Activated T-cell treated with anti-CD3 and anti-CD28 coated beads, Interleukin-2, amount 50 U/mL, for 4 hours (primary cell): Measurements from ENCODE around the gene REPS1. TPM values are rescaled to one million over a fixed set of nuclear protein-coding genes. Genes with fewer than 3 reads are reported as not detected.

Experiments
- ATAC-seq, 2 donors: fragments of 200-7000 bp; cut with Tn5 transposase; one replicate each; pipeline ENCODE4 v1.10.0; 2021
- DNase-seq: peaks from one replicate; pipeline ENCODE4 v3.0.0-alpha.2; 2020
- H3K27me3 Mint-ChIP-seq: one replicate; pipeline ENCODE4 v1.8.0; 2021; ENCODE audit warnings: low read depth, mixed read lengths
- H3K36me3 Mint-ChIP-seq: one replicate; pipeline ENCODE4 v1.8.0; 2022; ENCODE audit warnings: mixed read lengths; ENCODE audit not compliant: insufficient read depth
- H3K4me1 Mint-ChIP-seq: one replicate; pipeline ENCODE4 v1.8.0; 2021; ENCODE audit warnings: low read depth, mixed read lengths
- H3K4me3 Mint-ChIP-seq: one replicate; pipeline ENCODE4 v1.8.0; 2021; ENCODE audit warnings: mild to moderate bottlenecking, moderate library complexity, mixed read lengths
- H3K9me3 Mint-ChIP-seq: one replicate; pipeline ENCODE4 v1.8.0; 2021; ENCODE audit warnings: mixed read lengths
- total RNA-seq, 3 donors: library from RNA; stranded (reverse); gene quantifications; one replicate each; pipeline ENCODE4 v1.2.1, GENCODE V29; 2021

REPS1 gene
- total RNA-seq, 3 donors from 2014 or later, result 58.5 to 62.4 (median 58.6) TPM

DNA sequence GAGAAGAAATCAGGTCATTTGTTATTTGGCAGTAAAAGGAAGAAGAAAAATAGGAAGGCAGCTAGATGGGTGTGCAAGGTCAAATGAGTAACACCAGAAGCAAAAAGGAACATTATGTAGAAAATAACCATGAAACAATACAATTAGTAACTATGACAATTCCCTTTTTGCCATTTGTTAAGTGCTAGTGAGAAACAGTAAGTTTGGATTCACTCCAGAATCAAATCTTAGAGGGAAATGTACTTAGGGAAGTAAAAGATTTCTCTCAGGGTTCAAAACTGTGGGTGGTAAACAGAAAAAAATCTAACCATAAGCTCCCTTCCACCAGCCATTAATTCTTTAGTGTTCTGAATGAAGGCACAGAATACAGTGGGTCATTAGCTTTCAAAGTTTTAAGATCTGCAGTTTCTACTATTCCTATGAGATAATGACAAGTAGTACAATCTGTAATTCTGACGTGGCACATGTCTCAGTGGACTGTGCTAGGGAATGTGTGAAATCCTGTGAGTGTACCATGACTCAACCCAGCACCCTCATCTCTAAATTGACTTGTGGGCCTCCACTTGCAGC lies 17.1 kb downstream of the REPS1 start:
- H3K4me1 Mint-ChIP-seq, result peaks cover 81% of the 10 kb centered on the region
- no peaks in the 10 kb centered on the region for H3K27me3 Mint-ChIP-seq
- peak; percentile 91 to 97 for ATAC-seq
- DNase-seq, result no peak
- no peak overlapping the region for H3K4me3 Mint-ChIP-seq
- peaks cover 8% of the 10 kb centered on the region for H3K36me3 Mint-ChIP-seq
- no peaks in the 10 kb centered on the region for H3K9me3 Mint-ChIP-seq

DNA sequence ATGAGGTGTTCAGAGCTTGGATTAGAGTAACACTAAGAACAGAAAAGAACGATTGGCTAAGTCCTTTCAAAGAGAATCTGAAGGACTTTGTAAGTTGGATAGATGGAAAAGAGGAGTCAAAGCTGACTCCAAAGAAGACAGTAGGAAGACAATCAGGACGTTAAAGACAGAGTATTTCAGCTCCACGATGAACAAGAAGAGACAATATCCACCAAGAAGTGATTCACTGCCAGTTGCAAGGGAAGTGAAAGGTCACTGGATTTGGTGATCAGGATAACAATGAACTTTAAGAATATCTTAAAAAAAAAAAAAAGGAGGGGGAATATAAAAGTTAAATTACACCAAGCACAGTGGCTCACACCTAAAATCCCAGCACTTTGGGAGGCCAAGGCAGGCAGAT lies 17.9 kb downstream of the REPS1 start:
- Mint-ChIP-seq H3K36me3 (peaks cover 8% of the 10 kb centered on the region), H3K9me3 (no peaks in the 10 kb centered on the region), H3K27me3 (no peaks in the 10 kb centered on the region), H3K4me1 (peaks cover 81% of the 10 kb centered on the region), H3K4me3 (no peak overlapping the region)
- no peak for DNase-seq
- no peak for ATAC-seq

DNA sequence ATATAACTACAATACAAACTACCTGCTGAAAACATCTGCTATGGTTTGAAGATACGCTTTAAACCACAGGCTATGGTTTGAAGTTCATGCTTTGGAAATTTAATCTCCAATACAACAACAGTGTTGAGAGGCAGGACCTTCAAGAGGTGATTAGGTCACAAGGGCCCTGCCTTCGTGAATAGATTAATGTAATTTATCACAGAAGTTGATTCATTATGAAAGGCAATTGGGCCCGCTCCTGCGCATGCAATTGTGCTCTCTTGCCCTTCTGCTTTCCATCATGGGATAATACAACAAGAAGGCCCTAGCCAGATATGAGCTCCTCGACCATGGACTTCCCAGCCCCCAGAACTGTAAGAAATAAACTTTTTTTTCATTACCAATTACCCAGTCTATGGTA lies 21.2 kb downstream of the REPS1 start:
- peaks cover 53% of the 10 kb centered on the region for H3K4me1 Mint-ChIP-seq
- no peaks in the 10 kb centered on the region for H3K9me3 Mint-ChIP-seq
- H3K4me3 Mint-ChIP-seq, result no peak overlapping the region
- DNase-seq (no peak), ATAC-seq (no peak)
- H3K27me3 Mint-ChIP-seq, result no peaks in the 10 kb centered on the region
- H3K36me3 Mint-ChIP-seq, result peaks cover 8% of the 10 kb centered on the region

DNA sequence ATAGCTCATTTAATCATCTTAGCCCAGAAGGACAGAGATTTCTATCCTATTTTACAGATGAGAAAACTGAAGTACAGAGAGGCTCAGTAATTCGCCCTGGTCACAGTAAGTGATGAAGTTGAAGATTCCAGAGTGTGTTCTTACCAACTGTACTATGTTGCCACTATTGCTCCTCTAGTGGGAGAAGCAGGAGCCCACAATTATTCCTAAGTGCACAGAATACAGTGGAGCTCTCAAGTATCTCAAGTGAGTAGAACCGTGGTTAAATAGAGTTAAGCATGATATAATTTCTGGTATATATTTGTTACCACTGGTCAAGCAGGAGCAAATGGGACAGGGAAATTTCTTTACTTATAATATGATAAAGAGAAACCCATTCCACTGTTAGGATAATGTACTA lies 22.1 kb downstream of the REPS1 start:
- Mint-ChIP-seq H3K36me3 (peaks cover 8% of the 10 kb centered on the region), H3K27me3 (no peaks in the 10 kb centered on the region), H3K4me1 (peaks cover 47% of the 10 kb centered on the region), H3K4me3 (no peak overlapping the region), H3K9me3 (no peaks in the 10 kb centered on the region)
- DNase-seq (no peak), ATAC-seq (no peak)

DNA sequence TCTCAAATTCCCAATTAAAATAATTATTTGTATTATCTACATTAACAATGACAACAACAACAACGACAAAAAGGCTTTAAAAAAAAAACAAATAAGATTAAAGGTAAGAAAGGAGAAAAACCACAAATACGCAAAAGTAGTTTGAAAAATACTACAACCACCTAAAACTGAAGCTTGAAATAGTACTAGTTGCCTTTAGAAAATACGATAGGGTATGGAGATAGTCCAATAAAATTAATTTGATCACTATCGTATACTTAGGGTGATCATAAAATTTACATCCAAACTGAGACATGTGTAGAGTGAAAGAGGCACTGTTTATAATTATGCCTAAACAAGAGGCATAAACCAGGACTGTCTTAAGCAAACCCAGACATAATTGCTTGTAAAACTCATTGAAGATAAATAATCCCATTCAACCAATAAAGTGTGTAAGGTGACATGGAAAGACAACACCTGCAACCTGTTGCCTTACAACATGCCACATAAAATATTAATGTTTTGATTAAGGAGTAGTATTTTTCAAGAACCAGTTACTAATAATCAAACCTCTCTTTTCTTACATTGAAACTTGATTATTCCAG lies 22.7 kb downstream of the REPS1 start:
- Mint-ChIP-seq H3K36me3 (peaks cover 7% of the 10 kb centered on the region), H3K9me3 (no peaks in the 10 kb centered on the region), H3K27me3 (no peaks in the 10 kb centered on the region), H3K4me1 (peaks cover 44% of the 10 kb centered on the region), H3K4me3 (no peak overlapping the region)
- ATAC-seq (no peak), DNase-seq (no peak)

DNA sequence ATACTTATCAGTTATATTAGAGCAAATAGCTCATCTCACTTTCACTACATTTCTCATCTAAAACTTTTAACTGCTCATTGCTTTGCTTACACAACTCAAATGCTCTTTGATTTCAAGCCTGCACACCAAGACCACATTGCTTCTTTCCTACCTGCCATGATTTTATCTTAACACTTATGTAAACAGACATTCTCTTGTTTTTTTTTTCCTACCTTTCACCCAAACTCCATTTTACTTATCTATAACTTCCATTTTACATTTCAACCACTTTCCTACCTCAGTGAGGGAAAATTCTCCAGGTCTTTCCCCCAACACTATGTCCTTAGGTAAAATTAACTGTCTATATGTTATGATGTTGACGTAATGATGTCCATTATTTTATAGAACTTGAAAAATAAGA lies 24.0 kb downstream of the REPS1 start:
- Mint-ChIP-seq H3K9me3 (no peaks in the 10 kb centered on the region), H3K36me3 (peaks cover 4% of the 10 kb centered on the region), H3K4me3 (no peak overlapping the region), H3K4me1 (peaks cover 45% of the 10 kb centered on the region), H3K27me3 (no peaks in the 10 kb centered on the region)
- DNase-seq, result no peak
- no peak for ATAC-seq

DNA sequence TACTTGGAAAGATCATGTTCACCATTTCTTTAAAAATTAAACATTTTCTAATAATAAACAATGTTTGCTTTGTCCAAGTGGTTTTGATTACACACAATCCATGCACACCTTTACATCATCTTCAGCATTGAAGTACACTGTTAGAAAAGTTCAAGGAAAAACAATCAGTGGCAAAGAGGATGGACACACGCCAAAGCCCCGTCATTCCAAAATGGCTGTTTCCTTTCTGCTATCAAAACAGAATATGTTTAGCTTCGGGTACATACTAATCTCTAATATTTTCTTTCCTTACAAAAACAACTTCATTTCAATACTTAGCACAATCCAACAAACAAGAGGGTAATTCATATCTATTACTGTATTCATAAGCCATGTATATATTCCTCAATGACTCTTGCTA lies 24.5 kb downstream of the REPS1 start:
- DNase-seq (no peak), ATAC-seq (no peak)
- Mint-ChIP-seq H3K9me3 (no peaks in the 10 kb centered on the region), H3K4me3 (no peak overlapping the region), H3K36me3 (peaks cover 4% of the 10 kb centered on the region), H3K4me1 (peaks cover 46% of the 10 kb centered on the region), H3K27me3 (no peaks in the 10 kb centered on the region)

DNA sequence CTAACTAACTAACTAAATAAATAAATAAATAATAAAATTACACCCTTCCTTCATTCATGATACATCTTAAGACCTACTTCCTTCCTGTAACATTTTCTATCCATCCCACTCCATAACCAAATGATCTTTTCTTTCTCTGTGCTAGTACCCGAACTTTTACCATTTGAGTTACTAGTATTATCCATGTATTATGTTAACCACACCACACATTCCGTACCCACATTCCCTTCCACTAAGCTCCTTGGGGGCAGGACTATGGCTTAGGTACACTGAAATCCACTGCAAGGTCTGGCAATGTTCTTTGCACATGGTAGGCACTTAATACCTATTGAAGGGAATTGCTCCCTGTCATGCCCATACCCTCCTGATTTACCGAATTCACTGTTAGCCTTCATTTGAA lies 24.9 kb downstream of the REPS1 start:
- ATAC-seq (no peak), DNase-seq (no peak)
- Mint-ChIP-seq H3K4me3 (no peak overlapping the region), H3K36me3 (peaks cover 4% of the 10 kb centered on the region), H3K27me3 (no peaks in the 10 kb centered on the region), H3K9me3 (no peaks in the 10 kb centered on the region), H3K4me1 (peaks cover 47% of the 10 kb centered on the region)

DNA sequence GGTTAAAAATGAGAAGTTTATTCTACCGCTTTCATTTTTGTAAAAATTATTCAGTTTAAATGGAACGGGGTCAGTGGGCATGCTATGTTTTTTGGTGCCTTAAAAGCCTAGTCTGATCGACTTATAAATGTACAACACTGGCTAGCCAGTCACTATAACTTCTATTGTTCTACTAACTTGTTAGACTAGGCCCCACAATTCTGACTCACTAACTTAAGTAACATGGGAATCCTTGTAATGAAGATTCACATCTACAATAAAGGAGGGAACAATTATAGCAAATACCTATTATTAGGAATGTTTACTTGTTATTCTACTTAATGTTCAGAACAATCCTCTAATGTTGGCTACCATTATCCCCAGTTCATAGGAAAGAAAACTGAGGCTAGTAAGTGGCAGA lies 28.5 kb downstream of the REPS1 start:
- Mint-ChIP-seq H3K4me3 (no peak overlapping the region), H3K4me1 (peaks cover 51% of the 10 kb centered on the region), H3K36me3 (peaks cover 4% of the 10 kb centered on the region), H3K27me3 (no peaks in the 10 kb centered on the region), H3K9me3 (no peaks in the 10 kb centered on the region)
- ATAC-seq (no peak), DNase-seq (no peak)

DNA sequence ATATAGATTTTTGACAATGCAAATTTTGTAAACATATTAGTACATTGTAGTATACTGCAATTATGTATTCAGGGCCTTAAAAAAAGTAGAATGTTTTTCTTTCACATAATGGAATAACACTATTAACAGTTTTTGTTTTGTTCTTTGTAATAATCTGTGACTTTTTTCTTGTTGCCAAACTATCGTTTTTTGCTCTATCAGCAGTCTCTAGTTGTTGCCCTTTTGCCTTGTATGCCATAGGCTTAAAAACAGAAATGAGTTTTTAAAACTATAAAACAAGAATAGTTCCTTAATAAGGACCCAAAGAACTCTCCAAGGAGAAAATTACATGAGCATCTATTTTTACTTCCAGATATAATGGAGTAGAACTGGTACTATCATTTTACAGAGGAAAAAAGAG lies 29.5 kb downstream of the REPS1 start:
- ATAC-seq (no peak), DNase-seq (no peak)
- Mint-ChIP-seq H3K4me1 (peaks cover 55% of the 10 kb centered on the region), H3K9me3 (peaks cover 5% of the 10 kb centered on the region), H3K27me3 (no peaks in the 10 kb centered on the region), H3K36me3 (peaks cover 6% of the 10 kb centered on the region), H3K4me3 (no peak overlapping the region)

DNA sequence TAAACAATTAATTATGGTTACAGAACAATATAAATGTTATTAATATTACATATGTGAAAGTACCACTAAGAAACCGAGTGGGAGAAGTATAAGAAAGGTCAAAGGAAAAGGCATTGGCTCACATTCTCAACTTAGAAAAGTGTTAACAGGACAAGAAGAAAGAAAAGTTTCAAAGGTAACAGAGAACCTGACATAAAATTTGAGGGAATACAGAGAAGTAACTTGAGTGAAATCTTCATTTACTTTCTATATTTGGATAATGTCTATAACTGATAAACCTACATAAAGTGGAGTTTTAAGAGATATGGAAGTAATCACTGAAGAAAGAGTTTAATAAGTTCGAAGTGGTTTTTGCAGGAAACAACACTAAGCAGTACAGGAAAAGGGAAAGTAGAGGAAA lies 30.1 kb downstream of the REPS1 start:
- DNase-seq (no peak), ATAC-seq (no peak)
- H3K4me1 Mint-ChIP-seq, result peaks cover 62% of the 10 kb centered on the region
- peaks cover 7% of the 10 kb centered on the region for H3K36me3 Mint-ChIP-seq
- H3K9me3 Mint-ChIP-seq, result peaks cover 5% of the 10 kb centered on the region
- H3K27me3 Mint-ChIP-seq, result no peaks in the 10 kb centered on the region
- peak overlapping the region; percentile 9 for H3K4me3 Mint-ChIP-seq

DNA sequence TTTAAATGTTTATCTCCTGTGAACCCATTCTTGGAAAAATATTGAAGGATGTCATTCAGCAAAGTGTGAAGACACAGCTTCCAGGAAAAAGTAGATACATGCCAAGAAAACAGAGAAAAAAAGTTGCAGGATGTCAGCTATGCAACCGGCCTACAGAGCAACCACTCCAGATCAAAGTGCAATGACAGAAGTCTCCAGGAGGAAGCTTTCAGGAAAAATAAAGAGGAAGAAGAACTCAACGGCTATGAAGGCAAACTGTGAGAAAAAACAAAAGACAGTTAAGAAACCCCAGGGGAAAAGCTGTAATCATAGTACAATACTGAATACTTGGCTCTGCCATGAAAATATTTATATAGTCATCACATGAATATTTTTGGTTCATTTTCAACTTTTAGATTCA lies 30.6 kb downstream of the REPS1 start:
- ATAC-seq, result no peak
- H3K9me3 Mint-ChIP-seq, result peaks cover 5% of the 10 kb centered on the region
- H3K27me3 Mint-ChIP-seq, result no peaks in the 10 kb centered on the region
- peaks cover 7% of the 10 kb centered on the region for H3K36me3 Mint-ChIP-seq
- no peak for DNase-seq
- H3K4me3 Mint-ChIP-seq, result no peak overlapping the region
- peaks cover 64% of the 10 kb centered on the region for H3K4me1 Mint-ChIP-seq

DNA sequence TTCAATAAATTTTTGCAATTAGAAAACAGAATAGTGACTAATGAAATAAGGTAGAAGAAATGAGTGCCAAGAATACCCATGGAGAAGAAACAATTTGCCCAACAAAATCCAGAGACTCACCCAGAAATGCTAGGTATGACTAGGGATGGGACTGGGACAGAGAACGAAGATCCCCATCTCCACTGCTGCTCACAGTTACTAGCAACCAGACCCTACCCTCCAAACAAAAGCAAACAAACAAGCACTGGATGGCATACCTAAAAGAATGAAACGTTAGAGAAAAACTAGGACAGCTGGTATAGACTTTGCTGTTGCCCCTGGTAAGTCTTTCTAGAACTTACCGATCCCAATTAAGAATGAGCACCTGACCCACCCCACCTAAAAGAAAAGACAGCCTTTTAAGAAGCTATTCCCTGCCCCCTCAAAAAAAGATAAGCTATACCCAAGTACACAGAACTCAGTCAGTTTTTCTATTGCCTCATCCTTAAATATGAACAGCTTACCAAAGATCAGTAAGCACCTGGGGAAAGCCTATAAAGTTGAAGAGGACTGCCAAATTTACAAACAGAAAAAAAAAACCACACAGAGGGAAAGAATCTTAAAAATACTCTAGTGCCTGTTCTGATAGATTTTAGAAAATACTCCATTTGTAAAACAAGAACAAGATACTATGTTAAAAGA lies 31.7 kb downstream of the REPS1 start:
- DNase-seq (no peak), ATAC-seq (no peak)
- Mint-ChIP-seq H3K4me1 (peaks cover 69% of the 10 kb centered on the region), H3K9me3 (peaks cover 5% of the 10 kb centered on the region), H3K36me3 (peaks cover 8% of the 10 kb centered on the region), H3K27me3 (no peaks in the 10 kb centered on the region), H3K4me3 (no peak overlapping the region)

DNA sequence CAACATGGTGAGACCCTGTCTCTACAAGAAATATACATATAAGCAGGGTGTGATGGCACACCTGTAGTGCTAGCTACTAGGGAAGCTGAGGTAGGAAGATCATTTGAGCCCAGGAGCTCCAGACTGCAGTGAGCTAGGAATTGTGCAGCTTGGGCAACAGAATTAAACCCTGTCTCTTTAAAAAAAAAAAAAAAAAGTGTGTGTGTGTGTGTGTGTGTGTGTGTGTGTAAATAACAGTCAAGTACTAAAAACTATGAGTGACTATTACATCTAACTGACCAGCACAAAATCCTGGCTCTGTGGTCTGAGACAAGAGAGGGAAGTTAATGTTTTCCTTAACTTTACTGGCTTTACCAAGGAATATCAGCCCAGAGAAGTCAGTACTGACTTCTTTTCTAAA lies 32.8 kb downstream of the REPS1 start:
- no peak for ATAC-seq
- DNase-seq, result no peak
- H3K9me3 Mint-ChIP-seq, result peaks cover 5% of the 10 kb centered on the region
- no peaks in the 10 kb centered on the region for H3K27me3 Mint-ChIP-seq
- no peak overlapping the region for H3K4me3 Mint-ChIP-seq
- peaks cover 64% of the 10 kb centered on the region for H3K4me1 Mint-ChIP-seq
- H3K36me3 Mint-ChIP-seq, result peaks cover 8% of the 10 kb centered on the region

DNA sequence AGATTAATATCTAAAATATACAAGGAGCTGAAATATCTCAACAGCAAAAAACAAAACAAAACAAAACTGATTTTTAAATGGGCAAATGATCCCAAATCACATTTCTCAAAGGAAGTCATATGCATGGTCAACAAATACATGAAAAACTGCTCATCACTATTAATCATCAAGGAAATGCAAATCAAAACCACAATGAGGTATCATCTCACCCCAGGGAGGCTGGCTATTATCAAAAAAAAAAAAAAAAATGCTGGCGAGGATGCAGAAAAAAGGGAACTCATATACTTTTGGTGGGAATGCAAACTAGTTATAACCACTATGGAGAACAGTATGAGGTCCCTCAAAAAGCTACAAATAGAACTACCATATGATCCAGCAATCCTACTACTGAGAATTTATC lies 34.6 kb downstream of the REPS1 start:
- peaks cover 62% of the 10 kb centered on the region for H3K4me1 Mint-ChIP-seq
- H3K36me3 Mint-ChIP-seq, result peaks cover 8% of the 10 kb centered on the region
- peak in 1 of 2 donors; percentile 48 for ATAC-seq
- H3K4me3 Mint-ChIP-seq, result no peak overlapping the region
- no peak for DNase-seq
- H3K9me3 Mint-ChIP-seq, result peaks cover 5% of the 10 kb centered on the region
- no peaks in the 10 kb centered on the region for H3K27me3 Mint-ChIP-seq
